Rectal smooth muscle tissue (tissue), 1 donor: ENCODE measurements around the gene MAP2.

ENCODE experiments used
- H3K27ac ChIP-seq: one replicate; pipeline ENCODE4 v1.7.0; 2013; ENCODE audit warnings: low read depth, low read length, inconsistent platforms
- H3K27me3 ChIP-seq: one replicate; pipeline ENCODE4 v1.7.0; 2013; ENCODE audit warnings: low read length; ENCODE audit not compliant: control insufficient read depth, insufficient read depth
- H3K36me3 ChIP-seq: one replicate; pipeline ENCODE4 v1.7.0; 2013; ENCODE audit warnings: low read length; ENCODE audit not compliant: control insufficient read depth, insufficient read depth
- H3K4me1 ChIP-seq: one replicate; pipeline ENCODE4 v1.7.0; 2013; ENCODE audit warnings: low read length; ENCODE audit not compliant: control insufficient read depth, insufficient read depth
- H3K4me3 ChIP-seq: one replicate; pipeline ENCODE4 v1.7.0; 2013; ENCODE audit warnings: low read length
- H3K9ac ChIP-seq: one replicate; pipeline ENCODE4 v1.7.0; 2013; ENCODE audit warnings: low read length

Gene MAP2

DNA sequence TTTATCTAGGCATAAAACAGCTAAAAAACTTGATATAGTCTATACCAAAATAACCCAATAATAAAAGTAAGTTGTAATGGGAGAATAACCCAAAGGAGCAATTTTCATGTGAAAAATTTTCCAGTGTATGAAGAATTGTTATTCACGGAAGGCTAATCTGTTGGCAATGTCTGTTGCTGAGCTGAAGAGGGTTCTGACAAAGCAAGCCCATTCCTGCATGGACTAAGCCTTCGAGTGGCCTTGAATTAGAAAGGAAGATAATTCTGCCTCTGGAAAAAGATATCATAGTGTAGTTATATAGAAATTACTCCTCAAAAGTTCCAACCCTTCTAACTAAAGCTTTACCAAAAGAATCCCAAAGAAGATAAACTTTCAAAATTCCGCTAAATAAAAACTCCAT lies 101.5 kb downstream of the MAP2 start:
- H3K27ac ChIP-seq: no peak overlapping the region

DNA sequence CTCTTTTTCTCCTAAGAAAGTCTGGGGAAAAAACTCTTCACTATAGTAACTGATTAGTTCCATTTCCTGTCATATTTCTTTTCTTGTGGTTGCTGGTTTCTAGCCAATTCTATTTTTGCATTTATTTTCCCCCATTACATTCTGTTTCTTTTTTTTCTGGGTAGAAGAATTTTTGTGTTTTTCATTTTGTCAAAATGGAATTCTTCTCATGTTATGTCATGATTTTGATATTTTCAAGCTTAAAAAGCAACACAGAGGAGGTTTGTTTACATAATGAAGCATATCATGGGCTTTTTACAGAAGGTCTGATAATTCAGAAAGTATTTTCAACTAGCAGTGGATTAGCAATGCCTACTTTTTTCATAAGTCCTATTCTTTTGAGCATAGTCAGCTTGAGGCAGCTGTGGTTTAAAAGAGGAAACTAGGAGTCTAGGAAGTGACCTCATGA lies 102.0 kb downstream of the MAP2 start:
- H3K36me3 ChIP-seq: no peaks in the 10 kb centered on the region
- no peaks in the 10 kb centered on the region for H3K4me1 ChIP-seq
- no peak overlapping the region for H3K9ac ChIP-seq
- H3K27ac ChIP-seq: no peak overlapping the region
- no peaks in the 10 kb centered on the region for H3K27me3 ChIP-seq
- no peak overlapping the region for H3K4me3 ChIP-seq

More for the DNA sequence above, 101.5 kb downstream of the MAP2 start:
- H3K4me1 ChIP-seq: no peaks in the 10 kb centered on the region
- H3K4me3 ChIP-seq: no peak overlapping the region
- H3K27me3 ChIP-seq: no peaks in the 10 kb centered on the region
- H3K36me3 ChIP-seq: no peaks in the 10 kb centered on the region
- H3K9ac ChIP-seq: no peak overlapping the region

DNA sequence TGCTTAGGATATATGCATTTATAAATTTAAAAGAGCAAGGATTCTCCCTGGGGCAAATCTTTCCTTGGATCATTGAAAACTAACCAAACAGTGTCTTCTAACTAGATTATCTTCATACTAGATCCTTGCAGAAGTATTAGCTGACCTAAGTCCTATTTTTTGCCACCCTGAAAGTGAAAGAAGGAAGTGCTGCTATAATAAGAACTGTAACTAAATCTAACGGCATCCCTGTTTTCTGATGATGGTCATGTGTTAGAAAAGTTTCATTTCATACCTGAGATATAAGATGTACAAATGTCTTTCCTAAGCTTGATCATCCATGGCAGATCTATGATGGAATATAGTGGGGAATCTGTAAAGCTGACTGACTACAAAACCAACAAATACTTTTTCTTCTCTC lies 102.7 kb downstream of the MAP2 start:
- Histone ChIP-seq H3K9ac (no peak overlapping the region), H3K4me3 (no peak overlapping the region), H3K36me3 (no peaks in the 10 kb centered on the region), H3K27me3 (no peaks in the 10 kb centered on the region), H3K27ac (no peak overlapping the region), H3K4me1 (no peaks in the 10 kb centered on the region)

DNA sequence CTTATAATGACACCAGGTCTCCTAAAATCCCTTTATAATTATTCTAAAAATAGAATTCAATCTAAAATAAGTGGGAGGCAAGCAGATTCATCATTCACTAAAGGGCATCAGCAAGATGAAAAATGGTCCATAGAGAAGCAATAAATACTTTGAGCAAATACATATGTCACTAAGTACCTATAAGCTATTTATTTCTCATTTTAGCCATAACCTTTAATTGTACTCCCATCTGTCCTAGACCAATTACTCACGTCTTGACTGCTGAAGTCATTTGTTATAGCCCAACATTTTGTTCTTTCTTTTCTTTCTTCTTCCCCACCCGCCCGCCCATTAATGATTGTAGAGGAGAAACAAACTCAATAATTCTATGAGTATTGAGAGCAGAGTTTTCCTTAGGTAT lies 105.7 kb downstream of the MAP2 start:
- Histone ChIP-seq H3K36me3 (no peaks in the 10 kb centered on the region), H3K4me3 (no peak overlapping the region), H3K4me1 (no peaks in the 10 kb centered on the region), H3K27me3 (no peaks in the 10 kb centered on the region), H3K27ac (no peak overlapping the region), H3K9ac (no peak overlapping the region)

DNA sequence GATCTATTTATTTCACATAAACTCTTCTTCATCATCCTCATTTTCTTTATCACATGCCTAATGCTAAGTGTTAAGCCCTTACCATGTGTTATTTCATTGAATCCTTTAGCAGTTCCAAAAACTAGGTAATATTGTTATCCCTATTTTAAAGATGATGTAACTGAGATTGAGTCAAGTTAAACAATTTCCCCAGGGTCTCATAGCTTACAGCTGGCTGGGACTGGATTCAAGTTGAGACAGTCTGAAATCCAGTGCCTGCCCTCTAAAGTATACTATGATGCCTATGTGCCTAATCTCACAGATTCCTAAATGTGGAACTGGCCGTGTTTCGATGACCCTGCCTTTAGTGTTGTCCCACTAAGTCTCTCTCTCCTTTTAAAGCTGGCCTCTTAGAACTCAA lies 108.5 kb downstream of the MAP2 start:
- H3K9ac ChIP-seq: no peak overlapping the region
- H3K4me1 ChIP-seq: no peaks in the 10 kb centered on the region
- H3K27ac ChIP-seq: no peak overlapping the region
- no peak overlapping the region for H3K4me3 ChIP-seq
- no peaks in the 10 kb centered on the region for H3K36me3 ChIP-seq
- no peaks in the 10 kb centered on the region for H3K27me3 ChIP-seq

DNA sequence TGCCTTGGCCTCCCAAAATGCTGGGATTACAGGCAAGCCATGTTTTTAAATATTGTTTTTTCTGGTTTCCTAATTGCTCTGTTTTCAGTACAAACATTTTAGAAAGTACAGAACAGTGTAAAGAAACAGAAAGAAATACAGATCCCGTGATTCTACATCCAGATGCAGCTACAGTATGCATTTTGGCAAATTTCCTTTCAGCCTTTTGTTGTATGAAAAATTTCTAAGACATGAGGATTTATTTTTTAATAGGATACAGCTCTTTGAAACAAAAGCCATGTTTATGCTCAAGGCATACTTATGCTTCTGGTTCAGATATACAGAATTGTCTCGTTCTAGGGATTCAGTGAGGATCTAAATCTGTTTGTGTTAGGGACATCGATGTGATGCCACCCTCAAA lies 109.5 kb downstream of the MAP2 start:
- no peak overlapping the region for H3K27ac ChIP-seq

DNA sequence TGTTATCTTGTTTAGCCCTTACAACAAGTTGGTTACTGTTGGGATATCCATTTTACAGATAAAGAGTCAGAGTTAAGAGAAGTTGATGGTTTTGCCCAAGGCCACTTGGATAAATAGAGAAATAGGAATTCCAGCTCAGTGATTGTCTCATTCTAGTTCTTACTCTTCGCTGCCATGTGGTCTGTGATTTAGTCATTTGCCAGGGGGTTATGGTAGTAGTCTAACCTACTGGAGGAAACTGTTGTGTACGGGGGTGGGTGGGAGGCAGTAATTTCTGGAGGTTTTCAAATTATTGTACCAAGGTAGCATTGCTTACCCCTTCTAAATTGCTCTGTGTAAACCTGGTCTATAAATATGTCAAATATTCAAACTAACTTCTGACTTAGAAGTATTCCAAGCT lies 110.4 kb downstream of the MAP2 start:
- H3K9ac ChIP-seq: no peak overlapping the region
- no peaks in the 10 kb centered on the region for H3K4me1 ChIP-seq
- no peak overlapping the region for H3K4me3 ChIP-seq

More for the DNA sequence above, 109.5 kb downstream of the MAP2 start:
- H3K4me3 ChIP-seq: no peak overlapping the region
- no peaks in the 10 kb centered on the region for H3K27me3 ChIP-seq
- no peak overlapping the region for H3K9ac ChIP-seq
- H3K36me3 ChIP-seq: no peaks in the 10 kb centered on the region
- no peaks in the 10 kb centered on the region for H3K4me1 ChIP-seq

DNA sequence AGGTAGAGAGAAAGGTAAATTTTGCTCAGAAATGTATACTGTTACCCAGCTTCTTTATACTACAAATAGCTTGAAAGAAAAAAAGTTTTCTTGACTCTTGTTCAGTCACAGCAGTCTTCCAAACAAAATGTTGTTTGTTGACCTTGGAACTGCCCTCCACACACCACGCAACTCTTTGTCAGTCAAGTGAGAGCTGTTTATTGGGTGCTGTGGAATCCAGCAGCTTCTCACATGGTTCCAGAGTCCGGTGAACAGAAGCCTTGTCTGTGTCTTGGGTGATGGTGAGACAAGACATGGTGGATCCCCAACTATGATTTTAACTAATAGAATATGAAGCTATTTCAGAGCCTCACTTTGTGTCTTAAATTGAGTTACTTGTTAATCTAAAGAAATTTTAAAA lies 112.5 kb downstream of the MAP2 start:
- H3K4me3 ChIP-seq: no peak overlapping the region

More for the DNA sequence above, 110.4 kb downstream of the MAP2 start:
- H3K36me3 ChIP-seq: no peaks in the 10 kb centered on the region
- no peak overlapping the region for H3K27ac ChIP-seq
- no peaks in the 10 kb centered on the region for H3K27me3 ChIP-seq

DNA sequence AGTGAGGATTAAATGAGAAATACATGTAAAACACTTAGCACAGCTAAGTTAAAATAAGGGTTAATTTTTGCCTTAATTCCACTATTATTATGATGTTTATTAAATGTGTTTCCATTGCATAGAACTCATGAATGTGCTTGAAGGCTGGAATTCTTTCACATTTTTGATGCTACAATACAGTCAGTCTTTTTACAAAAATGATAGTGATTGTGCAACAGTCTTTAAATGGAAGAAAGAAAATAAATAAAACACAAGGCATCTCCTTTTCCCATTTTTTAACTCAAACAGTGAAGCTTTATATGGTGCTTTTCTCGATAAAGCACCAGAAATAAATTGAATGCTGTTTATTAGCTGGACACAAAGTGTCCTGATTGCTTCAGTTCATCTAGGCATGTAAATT lies 123.9 kb downstream of the MAP2 start:
- no peak overlapping the region for H3K4me3 ChIP-seq
- no peak overlapping the region for H3K27ac ChIP-seq
- H3K27me3 ChIP-seq: no peaks in the 10 kb centered on the region
- H3K36me3 ChIP-seq: no peaks in the 10 kb centered on the region
- no peak overlapping the region for H3K9ac ChIP-seq
- no peaks in the 10 kb centered on the region for H3K4me1 ChIP-seq

More for the DNA sequence above, 112.5 kb downstream of the MAP2 start:
- Histone ChIP-seq H3K27ac (no peak overlapping the region), H3K27me3 (no peaks in the 10 kb centered on the region), H3K9ac (no peak overlapping the region), H3K4me1 (no peaks in the 10 kb centered on the region), H3K36me3 (no peaks in the 10 kb centered on the region)

DNA sequence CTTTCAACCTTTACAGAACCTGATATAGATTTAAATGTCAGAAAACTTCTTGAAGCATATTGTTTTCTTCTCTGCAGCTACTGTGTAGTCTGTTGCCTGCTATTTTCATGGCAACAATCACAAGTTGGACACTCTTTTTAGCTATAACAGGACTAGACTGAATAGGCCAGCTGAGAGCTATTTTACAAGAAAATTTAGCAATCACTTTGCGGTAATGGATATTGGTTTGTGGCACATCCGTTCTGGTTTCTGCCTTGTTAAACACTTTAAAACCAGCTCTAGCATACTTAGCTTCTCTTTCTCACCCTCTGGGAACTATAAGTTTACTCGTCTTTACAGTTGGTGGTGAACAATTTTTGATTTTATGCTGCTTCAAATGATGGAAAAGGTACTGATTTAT lies 125.7 kb downstream of the MAP2 start:
- H3K4me1 ChIP-seq: no peaks in the 10 kb centered on the region

DNA sequence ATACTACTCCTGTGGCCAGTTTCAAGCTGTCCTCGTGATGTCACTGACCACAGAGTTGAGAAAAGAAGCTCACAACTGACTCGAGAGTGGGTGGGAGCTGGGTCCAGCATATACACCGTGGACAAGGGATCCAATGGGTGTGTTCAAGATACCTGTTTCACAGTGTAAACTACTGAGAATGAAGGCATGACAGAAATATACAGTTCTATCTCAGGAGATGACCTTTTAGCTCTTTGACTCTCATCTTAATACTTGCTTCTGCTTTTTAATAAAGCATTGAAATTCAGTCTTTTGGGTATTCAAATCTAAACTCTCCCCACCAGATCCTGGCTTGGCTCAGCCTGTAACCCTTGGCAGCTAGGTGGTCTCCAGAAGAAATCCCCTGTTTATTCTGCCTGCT lies 130.1 kb downstream of the MAP2 start:
- Histone ChIP-seq H3K4me1 (no peaks in the 10 kb centered on the region), H3K4me3 (no peak overlapping the region), H3K27me3 (no peaks in the 10 kb centered on the region), H3K9ac (no peak overlapping the region), H3K36me3 (no peaks in the 10 kb centered on the region), H3K27ac (no peak overlapping the region)

More for the DNA sequence above, 125.7 kb downstream of the MAP2 start:
- no peak overlapping the region for H3K27ac ChIP-seq
- no peak overlapping the region for H3K4me3 ChIP-seq
- no peaks in the 10 kb centered on the region for H3K36me3 ChIP-seq
- H3K9ac ChIP-seq: no peak overlapping the region
- H3K27me3 ChIP-seq: no peaks in the 10 kb centered on the region

DNA sequence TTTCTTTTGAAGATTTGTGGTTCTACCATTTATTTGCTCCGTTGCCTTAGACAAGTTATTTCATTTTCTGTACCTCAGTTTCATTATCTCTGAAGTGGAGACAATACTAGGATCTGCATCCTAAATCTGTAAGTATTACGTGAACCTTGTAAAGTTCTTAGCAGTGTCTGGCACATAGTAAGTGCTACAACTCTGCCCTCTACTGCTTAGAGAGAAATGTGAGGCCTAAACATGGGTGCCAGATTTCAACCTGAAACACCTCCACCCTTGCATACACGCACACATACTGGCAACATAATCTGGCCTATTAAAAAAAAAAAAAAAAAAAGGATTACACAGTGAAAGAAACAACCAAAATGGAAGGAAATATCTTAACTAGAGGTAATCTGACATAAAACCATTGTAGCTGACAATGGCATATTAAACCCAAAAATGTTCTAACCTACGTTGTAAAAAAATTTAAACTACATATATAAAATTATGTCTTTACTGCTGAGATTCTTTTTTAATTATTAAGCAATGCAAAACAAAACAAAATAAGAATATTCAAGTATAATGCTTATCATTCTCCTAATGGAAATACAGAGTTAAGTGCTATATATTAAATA lies 132.6 kb downstream of the MAP2 start:
- H3K4me3 ChIP-seq: no peak overlapping the region
- no peaks in the 10 kb centered on the region for H3K27me3 ChIP-seq
- H3K9ac ChIP-seq: no peak overlapping the region
- H3K4me1 ChIP-seq: no peaks in the 10 kb centered on the region
- H3K27ac ChIP-seq: no peak overlapping the region
- no peaks in the 10 kb centered on the region for H3K36me3 ChIP-seq

DNA sequence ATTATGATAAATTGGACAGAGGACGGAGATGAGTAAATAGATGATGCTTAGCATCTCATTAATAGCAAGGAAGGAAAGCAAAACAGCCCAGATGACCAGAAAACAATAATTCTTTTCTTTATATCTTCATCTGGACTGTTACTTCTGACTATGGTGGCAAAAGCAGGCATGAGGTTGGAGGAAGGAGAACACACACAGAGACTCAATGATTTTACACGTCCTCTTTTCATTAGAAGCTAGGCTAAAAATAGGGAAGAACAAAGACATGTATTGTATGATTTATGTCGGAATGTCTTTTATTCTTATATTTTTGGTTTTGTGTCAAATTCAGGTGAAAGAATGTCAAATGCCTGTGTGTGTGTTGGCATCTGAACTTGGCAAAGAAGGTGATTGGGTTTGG lies 137.1 kb downstream of the MAP2 start:
- H3K27me3 ChIP-seq: no peaks in the 10 kb centered on the region
- no peak overlapping the region for H3K27ac ChIP-seq
- H3K9ac ChIP-seq: no peak overlapping the region
- no peaks in the 10 kb centered on the region for H3K36me3 ChIP-seq
- no peak overlapping the region for H3K4me3 ChIP-seq
- no peaks in the 10 kb centered on the region for H3K4me1 ChIP-seq
